ENCODE measurements around the gene DHCR24.

DNA sequence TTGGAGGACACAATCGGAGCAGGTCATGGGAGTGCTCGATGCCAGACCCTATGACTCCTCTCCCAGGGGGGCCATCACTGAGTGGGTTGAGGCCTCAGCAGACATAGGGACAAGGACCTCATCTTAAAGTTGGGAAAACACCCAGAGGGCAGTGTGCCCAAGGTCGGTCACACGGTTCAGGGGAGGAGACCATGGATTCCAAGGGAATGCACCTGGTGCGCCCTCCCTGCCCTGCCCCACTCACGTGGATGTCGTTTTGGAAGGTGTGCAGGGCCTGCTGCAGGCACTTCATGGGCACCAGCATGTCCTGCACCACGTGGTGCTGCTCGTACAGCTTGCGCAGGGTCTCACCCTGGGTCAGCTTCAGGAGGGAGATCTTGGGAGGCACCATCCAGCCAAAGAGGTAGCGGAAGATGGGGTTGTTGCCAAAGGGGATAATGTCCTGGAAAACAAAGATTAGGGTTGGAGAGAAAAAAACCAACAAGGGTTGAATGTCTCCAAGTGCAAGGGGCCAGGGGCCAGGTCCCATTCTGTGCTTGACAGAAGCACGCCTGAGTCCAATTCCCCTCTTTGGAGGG lies 33.1 kb downstream of the DHCR24 start:
- TF ChIP-seq CTCF (IDR thresholded peaks at IDR 0.05; ENCODE audit: low read length): no peak
- no peak for TF ChIP-seq EZH2 (IDR thresholded peaks at IDR 0.05; ENCODE audit: borderline replicate concordance, low read length)
